ENCODE measurements around the gene METTL16.
"Not testable (repeated sequence)": the region's sequence is repeated elsewhere in the genome, so short reads cannot be mapped to it uniquely, and the experiment has no call there.

DNA sequence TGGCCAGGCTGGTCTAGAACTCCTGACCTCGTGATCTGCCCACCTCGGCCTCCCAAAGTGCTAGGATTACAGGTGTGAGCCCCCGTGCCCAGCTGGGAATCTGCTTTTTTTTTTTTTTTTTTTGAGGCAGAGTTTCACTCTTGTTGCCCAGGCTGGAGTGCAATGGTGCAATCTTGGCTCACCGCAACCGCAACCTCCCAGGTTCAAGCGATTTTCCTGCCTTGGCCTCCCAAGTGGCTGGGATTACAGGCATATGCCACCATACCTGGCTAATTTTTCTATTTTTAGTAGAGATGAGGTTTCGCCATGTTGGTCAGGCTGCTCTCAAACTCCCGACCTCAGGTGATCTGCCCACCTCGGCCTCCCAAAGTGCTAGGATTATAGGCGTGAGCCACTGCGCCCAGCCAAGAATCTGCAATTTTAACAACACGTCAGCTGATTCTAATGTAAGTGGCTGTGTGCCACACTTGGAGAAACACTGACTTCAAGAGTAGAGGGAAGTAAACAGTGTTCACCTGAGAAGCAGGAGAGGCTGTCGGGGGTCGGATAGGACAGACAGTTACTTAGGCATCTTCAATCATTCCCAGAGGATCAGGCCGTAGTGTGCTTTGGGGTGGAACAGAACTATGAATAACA, 10.2 kb upstream of the METTL16 start:
- TF ChIP-seq, protein P1, sequence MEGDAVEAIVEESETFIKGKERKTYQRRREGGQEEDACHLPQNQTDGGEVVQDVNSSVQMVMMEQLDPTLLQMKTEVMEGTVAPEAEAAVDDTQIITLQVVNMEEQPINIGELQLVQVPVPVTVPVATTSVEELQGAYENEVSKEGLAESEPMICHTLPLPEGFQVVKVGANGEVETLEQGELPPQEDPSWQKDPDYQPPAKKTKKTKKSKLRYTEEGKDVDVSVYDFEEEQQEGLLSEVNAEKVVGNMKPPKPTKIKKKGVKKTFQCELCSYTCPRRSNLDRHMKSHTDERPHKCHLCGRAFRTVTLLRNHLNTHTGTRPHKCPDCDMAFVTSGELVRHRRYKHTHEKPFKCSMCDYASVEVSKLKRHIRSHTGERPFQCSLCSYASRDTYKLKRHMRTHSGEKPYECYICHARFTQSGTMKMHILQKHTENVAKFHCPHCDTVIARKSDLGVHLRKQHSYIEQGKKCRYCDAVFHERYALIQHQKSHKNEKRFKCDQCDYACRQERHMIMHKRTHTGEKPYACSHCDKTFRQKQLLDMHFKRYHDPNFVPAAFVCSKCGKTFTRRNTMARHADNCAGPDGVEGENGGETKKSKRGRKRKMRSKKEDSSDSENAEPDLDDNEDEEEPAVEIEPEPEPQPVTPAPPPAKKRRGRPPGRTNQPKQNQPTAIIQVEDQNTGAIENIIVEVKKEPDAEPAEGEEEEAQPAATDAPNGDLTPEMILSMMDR (conservative IDR thresholded peaks at IDR 0.05 in 1 of 2, IDR thresholded peaks at IDR 0.05 in 1 of 2; ENCODE audit: extremely low read depth in 1 of 2, insufficient read depth in 1 of 2, low read depth in 1 of 2, low read length in 2 of 2) = not testable (repeated sequence)
- not testable (repeated sequence) for TF ChIP-seq EZH2 (IDR thresholded peaks at IDR 0.05; ENCODE audit: borderline replicate concordance, low read length)
